NCI-H2196 (cell line): ENCODE measurements around the gene GRK6.
A peak's percentile ranks its signal among the peaks of the same experiment; 100 is the strongest.

Experiments used
- DNase-seq: peaks from one replicate; lab custom pipeline; 2025; ENCODE audit not compliant: unreplicated experiment; lab: John Stamatoyannopoulos, UW

GRK6 gene

DNA sequence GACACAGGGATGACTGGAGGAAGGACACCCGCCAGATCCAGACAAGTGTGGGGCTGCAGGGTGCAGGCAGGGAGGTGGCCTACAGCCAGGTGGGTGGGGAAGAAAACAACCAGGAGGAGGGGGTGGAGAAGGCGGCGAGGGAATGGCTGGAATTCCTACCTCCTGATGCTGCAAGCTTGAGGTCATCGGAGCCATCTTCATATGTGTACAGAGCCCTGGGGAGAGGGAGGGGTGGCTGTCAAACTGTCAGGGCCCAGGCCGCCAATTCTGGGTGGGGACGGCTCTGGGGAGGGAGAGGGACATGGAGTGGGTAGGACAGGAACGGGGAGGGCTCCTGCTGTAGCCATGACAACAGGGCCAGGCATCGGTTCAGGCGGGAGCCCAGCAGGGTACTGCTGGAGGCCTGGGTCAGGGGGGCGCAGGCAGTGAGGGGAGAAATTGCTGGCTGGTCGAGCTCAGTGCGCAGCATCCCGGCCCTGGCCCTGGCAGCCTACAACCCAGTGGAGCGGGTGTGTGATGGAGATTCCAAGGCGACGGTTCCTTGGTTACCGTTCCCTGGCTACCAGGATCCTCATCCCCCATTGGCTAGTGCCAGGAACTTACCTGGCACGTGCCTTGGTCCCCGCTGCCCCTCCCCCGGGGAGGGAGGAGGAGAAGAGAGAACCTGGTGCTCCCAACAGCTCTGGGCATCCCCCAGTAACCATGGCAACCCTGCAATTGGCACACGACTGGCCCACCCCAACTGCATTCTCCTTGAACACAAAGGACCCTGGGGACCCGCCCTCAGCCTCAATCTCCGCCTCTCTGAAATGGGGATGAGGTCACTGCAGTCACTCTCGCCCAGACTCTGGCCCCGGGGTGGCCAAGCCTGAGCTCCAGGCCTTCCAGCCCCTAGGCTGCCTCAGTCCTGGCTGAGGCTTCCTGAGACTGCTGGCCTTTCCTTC is 42.5 kb downstream of the GRK6 start:
- peak; percentile 66 for DNase-seq

DNA sequence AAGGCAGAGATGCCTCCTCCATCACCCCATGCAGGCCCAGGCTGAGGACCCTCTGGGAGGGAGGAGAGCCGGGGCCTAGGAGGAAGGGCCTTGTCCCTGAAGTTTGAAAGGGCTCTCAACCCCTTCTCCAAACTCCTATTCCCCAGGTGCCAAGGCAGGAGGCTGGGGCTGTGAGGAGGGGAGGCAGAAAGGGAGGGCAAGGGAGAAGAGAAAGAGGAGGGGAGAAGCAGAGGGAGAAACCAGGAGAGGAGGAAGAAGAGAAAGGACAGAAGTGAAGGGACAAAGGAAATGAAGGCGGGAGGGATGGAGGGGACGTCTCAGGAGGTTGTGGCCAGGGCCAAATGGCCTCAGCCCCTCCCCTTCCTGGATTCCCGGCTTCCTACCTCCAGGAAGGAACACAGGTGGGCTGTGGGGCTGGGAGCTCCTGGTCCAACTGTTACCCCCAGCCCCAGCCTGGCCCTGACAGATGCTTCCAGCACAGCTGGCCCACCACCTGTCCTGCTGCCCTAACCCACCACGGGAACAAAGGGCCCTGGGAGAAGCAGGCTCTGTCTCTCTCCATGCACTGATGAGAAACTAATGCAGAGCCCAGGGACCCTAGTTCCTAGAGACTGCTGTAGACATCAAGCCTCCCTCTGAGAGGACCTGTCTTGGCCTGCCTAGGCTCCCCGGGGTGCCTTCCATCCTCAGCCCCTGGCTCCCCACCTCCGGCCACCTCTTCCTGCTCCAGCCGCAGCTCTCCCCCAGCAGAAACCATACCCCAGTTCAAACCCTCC is 43.5 kb downstream of the GRK6 start:
- no peak for DNase-seq

DNA sequence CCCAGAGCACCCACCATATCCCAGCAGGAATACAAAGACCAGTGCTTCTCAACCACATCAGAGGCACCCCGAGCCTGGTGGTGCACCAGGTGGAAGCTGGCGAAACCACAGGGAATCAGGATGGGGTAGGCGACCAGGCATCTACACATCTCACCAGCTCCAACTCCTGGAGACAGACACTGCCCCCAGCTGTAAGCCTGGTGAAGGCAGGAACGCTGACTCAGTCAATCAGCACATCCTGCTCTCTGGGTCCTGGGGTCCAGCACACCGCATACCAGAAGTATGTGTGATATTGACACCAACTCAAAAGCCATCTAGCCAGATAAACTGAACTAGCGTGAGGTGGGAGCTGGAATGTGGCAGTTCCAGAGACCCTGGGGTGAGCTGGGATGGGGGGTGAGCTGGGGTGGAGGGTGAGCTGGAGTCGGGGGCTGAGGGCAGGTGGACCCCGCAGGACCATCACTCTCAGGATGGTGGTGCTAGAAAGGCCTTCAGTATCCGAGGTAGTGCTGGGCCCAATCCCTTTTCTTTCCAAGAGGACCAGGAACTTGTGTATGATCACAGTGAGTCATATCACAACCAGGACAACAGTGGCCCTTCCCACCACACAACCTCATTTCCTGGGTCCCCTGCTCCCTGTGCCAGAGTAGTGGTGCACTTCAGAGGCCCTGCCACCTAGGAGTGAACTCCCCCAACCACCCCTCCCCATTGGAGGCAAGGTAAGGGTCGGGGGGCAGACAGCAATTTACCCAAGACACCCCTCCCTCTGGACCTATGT is 44.5 kb downstream of the GRK6 start:
- DNase-seq = no peak

DNA sequence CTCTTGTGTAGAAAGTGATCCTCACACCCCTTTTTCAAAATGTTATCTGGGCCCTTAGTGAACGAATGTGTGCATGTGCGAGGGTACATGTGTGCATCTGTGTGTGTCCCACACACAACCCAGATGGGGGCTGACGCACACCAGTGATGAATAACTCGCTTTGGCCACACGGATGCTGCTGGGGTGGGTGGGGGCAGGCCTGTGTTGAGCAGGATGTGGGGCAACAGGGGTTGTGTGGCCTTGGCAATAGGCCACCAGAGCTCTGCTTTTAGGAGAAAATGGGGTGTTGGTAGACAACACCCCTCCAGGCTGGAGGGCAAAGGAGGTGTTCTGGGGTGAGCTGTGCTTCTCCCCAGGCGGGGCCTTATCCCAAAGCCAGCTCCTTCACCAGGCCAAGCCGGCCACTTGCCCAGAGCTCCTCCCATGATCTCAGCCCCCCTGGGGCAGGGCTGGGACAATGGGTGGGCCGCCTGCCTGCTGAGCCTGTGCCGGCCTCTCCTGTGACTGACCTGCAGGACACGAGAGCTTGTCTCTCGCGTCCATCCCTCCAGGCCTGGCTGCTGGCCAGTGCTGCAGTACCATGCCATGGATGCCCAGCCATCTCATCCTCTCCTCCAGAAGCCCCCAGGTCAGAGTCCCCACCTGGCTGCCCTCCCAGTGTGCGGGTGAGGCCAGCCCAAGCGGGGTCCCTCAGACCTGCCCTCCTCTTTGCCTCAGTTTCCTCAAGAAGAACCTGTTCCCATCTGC is 45.3 kb downstream of the GRK6 start:
- DNase-seq = no peak

DNA sequence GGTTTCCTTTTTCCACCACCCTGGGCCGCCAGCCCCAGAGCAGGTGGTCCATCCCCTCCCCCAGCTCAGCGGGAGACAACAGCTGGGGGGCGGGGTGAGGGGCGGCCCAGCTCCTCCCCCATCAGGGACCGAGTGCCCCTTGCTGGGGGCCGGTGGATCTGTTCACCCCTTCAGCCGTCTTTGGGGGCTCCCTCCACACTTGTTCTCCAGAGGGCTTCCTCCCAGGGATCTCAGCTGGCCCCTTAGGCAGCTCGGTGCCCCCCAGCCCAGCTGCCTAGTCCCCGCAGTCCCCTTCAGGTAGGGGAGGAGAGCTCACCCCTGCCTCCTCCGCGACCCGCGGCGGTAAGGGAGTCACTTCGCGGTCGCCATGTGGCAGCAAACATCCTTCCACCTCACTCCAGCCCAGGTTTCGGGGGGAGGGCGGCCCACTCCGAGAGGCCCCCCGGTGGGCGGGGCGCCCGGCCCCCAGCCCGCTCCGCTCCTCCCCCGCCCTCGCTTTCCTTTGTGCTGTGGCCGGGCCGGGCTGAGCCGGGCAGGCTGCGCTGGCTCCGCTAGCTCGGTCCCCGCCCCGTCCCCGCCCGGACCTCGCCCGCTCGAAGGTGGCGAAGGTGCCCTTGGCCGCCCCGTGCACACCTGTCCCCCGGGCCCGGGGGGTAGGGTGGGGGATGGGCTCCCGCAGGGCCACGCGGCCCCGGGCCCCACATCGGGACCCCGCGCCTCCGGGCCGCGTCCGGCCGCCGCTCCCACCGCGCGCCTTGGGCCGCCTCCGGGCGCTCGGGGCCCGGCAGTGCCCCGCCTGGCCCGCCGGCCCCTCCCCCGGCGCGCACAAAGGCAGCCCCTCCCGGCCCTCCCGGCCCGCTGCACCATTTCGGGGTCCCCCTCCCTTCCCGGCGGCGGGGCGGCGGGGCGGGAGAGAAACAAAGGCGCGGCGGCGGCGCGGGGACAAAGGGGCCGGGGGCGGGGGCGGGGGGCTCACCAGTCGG is 46.3 kb downstream of the GRK6 start:
- peak; percentile 34 for DNase-seq

DNA sequence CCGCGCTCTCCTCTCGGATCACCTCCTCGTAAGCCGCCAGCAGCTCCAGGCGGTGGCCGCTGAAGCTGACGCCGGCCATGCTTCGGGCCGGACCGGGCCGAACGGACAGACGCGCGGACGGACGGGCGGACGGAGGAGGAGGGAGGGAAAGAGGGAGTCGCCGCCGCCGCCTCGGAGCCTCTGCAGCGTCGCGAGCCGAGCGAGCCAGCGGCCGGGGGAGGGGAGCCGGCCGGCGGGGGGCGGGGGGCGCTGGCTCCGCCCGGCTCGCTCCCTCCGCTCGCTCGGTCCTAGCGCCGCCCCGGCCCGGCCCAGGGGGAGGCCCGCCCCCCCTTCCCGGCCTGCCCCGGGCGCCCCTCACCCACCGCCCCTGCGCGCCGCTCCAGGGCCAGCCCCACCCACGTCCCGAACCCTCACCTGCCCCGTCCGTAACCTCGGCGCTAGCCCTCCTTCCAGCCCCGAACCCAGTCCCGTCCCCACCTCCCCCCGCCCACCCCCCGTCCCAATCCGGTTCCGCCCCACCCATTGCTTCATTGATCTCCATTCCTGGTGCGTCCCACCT is 47.0 kb downstream of the GRK6 start, which contains the start of gene DBN1:
TSS of gene DBN1 (minus strand) at position 192 of the 559 bp plus-strand sequence. CDS start at position 79, 113 bp downstream.
- DNase-seq = peak; percentile 69

DNA sequence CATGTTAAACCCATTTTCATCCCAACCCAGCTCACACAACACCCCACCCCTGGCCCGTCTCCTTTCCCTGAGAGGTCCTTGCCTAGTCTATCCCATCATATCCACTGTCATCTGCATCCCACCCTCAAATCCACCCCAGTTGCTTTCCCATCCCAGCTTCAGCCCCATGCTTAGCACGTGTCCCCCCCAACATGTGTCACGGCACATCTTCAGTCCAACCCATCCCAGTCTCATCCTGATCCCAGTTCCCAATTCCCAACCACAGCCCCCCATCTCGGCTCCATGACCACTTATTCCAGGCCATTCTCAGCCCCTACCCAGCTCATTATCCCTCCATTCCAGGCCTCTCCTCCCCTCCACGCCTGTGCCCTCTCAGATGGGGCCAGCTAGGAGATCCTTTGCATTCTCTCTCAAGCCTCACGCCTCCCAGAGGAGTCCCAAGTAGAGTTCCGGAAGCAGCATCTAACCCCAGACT is 47.6 kb downstream of the GRK6 start:
- no peak for DNase-seq

DNA sequence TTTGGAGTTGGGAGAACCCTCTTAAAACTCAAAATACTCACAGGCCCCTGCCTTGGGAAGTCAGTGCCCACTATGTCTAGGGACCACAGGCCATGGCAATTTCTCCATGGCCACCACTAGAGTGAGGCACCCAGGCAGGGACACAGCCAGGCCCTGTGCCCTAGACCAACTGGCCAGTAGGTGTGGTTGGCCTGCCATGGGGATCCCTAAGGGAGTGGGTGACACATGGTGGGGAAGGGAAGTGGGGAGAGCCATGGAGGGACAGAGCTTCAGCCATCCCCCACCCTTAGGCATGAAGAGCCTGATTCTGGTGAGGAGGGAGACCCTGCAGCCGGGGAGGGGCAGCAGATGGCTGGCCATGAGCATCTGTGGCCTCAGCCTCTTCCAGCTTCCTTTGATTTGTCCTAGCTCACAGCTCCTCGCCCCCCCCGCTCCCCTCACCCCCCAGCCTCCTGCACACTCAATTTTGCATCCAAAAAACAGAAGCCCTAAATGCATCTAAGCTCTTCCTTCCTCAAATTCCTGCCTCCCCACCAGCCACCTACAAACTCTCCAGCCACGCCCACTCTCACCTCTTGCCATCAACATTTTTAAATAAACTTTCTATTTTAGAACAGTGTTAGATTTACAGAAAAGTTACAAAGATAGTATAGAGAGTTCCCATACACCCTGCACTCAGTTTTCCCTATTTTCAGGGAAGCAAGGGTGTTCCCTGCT is 48.5 kb downstream of the GRK6 start:
- no peak for DNase-seq

DNA sequence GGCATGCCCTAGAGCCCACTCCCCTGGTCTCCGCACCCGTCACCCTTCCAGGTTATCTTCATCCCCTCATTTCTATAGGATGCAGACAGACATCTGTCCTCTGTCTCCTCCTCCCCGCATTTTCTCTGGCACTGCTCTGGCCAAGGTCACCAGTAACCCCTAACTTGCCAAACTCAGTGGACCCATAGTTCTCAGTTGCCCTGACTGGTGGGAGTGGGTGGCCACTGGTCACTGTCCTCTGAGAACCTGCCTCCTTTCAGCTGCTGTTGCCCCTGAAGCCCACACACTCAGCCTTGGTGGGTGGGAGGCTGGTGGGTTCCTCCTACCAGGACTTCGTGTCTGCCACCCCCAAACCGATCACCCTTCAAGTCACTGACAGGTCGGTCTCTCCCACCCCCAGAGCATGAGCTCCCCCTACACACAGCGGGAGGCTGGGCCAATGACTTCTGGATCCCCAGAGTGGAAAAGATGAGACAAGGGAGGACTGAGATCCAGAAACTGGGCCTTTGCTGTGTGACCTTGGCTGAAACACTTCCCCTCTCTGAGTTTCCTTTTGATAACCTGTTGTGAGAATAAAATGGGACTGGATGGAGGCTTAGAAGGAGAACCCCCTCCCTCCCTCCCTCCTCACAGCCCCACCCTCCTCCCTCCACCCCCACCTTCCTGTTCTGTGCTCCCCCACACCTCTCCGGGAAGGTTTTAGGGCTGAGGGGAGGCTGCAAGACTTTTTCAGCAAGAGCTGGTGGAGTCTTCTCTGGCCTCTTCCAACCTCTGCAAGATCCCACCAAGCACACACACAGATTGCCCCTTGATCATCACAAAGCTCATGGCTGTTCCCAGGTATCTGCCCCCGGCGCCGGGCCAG is 49.3 kb downstream of the GRK6 start:
- DNase-seq = no peak

DNA sequence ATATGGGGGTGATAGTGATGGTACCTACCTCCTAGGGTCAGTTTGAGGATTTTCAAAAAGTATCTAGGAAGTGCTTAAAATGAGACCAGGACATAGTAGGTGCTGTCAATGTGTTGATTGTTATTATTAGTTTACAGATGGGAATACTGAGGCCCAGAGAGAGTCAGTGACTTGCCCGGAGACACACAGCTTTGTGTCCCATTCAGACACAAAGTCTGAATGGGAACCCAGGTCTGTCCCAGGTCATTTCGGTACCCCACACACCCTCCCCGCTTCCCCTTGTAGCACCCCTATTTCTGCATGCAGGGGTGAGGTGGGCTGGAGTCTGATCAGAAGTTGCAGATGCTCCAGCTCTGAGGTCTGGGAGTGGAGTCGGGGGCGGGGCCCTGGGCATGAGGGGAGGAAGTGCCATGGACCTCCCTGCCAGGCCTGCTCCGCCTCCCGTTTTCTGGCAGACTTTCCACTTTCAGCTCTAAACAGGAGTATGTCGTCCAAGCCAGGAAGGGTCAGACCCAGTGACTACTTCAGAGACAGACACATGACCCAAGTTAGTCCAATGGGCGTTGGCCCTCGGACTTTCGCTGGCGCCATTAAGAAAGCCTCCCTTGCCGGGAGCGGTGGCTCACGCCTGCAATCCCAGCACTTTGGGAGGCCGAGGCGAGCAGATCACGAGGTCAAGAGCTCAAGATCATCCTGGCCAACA is 50.2 kb downstream of the GRK6 start:
- no peak for DNase-seq

DNA sequence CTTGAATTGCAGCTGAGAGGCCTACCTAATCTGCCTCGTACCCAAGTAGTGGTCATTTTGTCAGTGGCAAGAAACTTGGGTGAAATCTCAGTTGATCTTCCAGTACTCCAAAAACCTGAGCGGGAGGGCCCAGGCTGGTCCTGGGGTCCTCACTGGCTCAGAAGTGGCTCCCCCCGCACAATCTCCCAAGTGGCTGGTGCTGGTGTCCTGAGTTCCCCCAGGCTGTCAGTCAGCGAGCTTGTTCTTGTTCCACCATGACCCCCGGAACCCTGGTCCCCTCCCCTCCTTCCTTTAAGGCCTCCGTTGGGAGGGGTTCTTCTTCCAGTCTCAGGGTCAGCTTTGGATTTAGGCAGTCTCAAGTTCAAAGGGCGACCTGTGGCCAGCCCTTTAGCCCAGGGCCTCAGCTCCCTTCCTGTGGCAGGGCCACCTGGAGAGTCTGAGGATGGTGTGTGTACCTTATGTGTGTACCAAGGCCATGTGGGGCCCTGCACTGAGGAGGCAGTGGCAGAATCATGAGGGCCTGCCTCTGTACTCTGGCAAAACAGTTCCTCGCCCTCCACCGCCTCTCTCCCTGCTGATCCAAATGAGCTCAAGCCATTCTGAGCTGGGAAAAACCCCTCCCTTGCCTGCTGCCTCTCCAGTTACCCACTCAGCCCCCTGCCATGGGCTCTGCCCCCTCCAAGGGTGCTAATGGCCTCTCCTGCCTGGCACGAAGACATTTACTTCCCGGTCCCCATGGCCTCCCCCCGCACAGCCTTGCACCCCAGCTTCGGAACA is 51.4 kb downstream of the GRK6 start:
- no peak for DNase-seq

DNA sequence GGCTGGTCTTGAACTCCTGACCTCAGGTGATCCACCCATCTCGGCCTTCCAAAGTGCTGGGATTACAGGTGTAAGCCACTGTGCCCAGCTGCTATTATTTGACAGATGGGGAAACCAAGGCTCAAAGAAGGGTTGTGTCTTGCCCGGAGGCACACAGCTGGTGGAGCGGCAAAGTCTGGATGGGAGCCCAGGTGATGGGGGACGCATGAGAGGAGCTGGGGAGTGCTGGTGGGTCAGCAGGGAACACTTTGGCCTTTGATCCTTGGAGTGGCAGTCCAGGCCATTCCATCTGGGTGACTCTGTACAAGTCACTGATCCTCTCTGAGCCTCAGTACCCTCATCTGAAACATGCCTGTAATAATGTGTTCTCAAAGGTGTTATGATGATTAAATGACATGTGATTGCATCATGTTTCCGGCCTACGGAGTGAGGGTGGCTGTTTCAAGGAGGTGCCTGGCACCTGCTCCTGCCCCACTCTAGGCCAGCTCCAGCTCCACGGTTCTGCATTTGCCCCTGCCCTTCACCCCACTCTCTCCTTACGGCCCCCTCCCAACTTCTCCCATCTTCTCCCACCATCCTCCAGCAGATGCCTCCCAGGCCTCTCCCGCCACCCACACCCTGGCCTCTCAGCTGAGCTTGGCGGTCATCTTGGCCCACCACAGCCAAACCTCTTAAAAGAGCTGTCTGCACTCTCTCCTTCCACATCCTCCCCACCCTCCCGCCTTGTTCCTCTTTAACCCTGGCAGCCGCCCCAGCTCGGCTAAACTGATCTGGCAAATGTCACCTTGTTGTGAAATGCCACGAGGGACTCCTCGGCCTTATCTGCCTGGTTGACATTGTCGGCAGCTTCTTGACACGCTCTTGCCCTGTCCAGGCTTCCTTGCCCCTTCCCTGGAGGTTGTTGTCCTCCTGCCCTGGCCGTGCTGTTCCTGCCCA is 52.5 kb downstream of the GRK6 start:
- peak; percentile 60 for DNase-seq

DNA sequence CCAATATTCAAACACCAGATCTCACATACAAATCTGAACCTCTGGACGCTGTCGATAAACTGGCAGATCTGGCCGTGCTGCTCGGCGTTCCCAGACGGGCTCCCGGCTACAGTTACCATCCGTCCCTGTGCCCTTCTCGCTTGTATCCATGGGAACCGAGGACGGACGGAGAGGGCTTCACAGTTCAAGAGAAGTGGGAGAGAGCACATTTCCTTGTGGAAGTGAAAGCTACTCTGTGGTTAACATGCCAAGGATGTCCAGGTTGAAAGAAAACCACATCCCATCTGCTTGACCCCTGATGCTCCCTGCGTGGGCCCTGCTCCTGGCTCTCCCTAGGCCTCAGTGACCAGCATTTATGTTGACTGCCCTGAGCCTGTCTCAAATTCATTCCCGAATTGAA is 53.3 kb downstream of the GRK6 start:
- no peak for DNase-seq

DNA sequence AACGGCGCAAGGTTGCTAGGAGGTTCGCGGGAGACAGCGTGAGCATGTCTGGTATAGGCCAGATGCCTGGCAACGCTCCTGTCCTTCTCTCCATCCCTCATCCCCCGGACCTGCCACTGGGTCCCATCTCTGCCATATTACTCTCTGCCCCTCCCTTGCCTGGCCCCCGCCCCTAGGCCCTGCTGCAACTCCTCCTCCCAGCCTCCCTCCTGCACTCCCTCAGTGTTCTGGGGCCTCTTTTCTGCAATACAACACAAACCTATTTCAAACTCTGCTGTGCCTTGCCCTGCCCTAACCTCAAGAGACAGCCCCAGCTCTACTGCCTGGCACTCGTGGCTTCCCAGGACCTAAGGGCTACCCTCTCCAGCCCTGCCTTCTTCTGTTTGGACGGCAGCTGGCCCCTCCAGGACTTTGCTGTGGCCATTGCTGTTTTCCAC is 55.9 kb downstream of the GRK6 start:
- DNase-seq = no peak

DNA sequence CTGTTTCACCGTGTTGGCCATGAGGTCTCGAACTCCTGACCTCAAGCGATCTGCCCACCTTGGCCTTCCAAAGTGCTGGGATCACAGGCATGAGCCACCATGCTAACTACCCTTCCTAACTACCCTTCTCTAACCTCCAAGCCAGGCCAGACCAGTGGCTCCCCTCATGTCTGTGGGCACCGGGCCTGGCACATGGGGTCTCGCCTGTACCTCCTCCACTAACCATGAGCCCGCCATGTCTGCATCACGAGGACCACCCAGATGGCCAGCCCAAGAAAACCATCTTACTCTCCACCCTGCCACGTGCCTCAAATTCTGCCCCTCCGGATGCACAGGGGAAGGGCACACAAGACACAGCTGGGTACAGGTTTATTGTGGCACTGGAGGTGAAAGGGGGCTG is 56.6 kb downstream of the GRK6 start:
- no peak for DNase-seq
